Endothelial cell of hepatic sinusoid (primary cell): ENCODE results near the gene IRGC.
"Not testable (repeated sequence)": the region's sequence is repeated elsewhere in the genome, so short reads cannot be mapped to it uniquely, and the experiment has no call there.

Source experiments
- in situ Hi-C: cut with HindIII; loops from 2 replicates; pipeline ENCODE4 v1.10.0; 2017; ENCODE audit warnings: low sequenced_read_pairs

The IRGC gene

GRCh38 chr19:43751466-43752220 is 35.8 kb downstream of the IRGC start:
- in situ Hi-C loops, result no loop called here

DNA sequence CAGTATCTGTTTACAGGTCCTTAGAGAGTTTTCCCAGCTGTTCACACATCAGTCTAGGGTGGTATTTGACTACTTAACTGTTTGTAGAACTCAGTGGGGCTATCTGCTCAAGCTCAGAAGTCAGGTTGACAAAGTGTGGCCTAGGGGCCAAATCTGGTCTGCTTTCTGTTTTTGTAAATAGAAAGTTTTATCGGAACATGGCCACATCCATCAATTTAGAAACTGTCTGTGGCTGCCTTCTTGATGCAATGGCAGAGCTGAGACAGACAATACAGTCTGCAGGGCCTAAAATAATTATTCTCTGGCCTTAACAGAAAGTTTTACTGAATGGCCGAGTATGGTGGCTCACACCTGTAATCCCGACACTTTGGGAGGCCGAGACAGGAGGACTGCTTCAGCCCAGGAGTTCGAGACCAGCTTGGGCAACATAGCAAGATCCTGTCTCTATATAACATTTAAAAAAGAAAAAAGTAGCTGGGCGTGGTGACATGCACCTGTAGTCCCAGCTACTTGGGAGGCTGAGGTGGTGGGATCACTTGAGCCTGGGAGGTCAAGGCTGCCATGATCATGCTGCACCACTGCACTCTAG is 36.5 kb downstream of the IRGC start:
- in situ Hi-C loops, result no loop called here

GRCh38 chr19:43754253-43754502 is 38.3 kb downstream of the IRGC start:
- in situ Hi-C loops, result no loop called here

- in situ Hi-C loops, result no loop called here
These were observed 38.8 kb downstream of the IRGC start, which contains the start of gene SMG9 for GRCh38 chr19:43754503-43755255. Gene SMG9, minus strand, starts transcription at chr19:43754962. Its CDS starts 4,221 bp downstream, at chr19:43750741.

DNA sequence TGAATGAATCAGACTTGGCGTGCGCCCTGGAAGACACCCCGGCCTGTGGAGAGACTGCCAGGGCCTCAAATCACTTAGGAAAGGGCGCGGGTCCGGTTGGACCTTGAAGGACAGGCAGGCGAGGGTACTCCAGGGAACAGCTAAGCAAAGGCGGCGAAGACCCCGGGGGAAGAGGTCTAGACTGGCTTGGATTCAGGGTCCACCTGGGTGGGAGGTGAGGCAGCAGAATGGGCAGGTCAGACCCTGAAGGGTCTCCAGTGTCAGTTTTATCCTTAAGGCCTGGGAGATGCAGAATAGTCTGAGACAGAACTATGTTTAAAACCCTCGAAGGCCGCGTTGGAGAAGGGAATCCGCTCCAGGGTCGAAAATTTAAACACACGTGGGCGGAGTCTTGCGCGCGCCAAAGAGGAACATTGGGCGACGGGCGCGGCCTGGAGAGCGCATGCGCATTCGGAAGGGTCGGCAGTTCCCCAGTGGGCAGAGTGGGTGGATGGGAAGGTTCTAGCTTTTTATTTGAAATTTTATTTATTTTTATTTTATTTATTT is 39.5 kb downstream of the IRGC start:
- in situ Hi-C loops, result no loop called here

DNA sequence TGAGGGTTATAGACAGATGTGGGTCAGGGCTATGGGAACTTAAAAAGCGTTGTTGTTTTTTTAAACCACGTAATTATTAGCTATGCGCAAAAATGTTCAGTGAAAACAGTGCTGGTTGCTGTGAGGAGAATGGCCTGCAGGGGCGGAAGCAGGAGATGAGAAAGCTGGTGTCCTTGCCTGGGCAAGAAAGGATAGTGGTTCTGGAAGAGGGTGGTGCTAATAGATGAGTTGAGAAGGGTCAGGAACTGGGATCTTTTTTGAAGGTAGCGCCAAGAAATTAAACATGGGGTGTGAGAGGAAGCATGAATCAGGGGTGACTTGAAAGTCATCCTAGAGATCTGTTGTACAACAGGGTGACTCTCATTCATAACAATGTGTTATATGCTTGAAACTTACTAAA is 43.6 kb downstream of the IRGC start:
- in situ Hi-C loops, result no loop called here

DNA sequence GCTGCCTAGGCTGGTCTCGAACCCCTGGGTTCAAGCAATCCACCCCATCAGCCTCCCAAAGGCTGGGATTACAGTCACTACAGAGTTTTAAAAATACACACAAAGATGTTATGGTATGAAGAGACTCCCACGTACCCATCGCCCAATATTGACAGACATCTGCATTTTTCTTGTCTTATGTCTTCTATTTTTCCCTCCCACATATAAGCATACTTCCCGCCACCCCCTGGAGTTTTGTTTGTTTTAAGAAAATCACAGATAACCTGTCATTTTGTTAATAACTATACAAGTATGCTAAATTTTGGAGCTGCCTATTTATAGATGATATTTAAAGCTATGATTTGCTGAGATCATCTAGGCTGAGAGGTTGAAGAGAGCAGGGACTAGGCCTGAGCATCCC is 45.1 kb downstream of the IRGC start:
- in situ Hi-C loops, result no loop called here

DNA sequence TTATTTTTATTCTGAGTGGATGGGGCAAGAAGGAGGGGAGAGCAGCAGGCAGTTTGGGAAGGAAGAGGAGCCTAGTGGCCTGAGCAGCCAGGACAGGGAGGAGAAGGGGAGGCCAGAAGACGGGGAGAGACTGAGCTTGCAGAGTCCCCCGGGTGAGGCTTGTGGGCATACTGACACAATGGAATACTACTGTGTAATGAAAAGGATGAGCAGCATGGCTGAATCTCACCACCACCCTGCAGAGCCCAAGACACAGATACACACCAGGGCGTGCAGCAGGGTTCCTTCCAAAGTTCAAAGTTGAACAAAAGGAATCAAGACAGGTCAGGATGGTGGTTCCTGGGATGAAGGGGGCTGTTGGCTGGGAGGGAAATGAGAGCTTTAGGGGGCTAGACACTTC is 46.9 kb downstream of the IRGC start:
- in situ Hi-C loops, result no loop called here

GRCh38 chr19:43763473-43763939 is 47.6 kb downstream of the IRGC start:
- in situ Hi-C loops, result no loop called here

DNA sequence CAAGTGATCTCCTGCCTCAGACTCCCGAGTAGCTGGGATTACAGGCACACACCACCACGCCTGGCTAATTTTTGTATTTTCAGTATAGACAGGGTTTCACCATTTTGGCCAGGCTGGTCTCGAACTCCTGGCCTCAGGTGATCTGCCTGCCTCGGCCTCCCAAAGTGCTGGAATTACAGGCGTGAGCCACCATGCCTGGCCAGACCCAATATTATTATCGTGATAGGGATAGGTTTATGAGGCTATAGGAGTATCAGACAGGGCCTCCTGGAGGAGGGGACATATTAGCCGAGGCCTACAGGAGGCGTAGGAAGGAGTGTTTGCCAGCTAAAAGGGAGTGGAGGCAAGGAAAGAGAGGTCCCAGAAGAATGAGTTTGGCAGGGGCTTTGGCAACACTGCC is 48.8 kb downstream of the IRGC start:
- in situ Hi-C loops, result not testable (repeated sequence)

GRCh38 chr19:43765109-43765876 is 49.4 kb downstream of the IRGC start:
- in situ Hi-C loops, result no loop called here

- in situ Hi-C loops, result no loop called here
These were observed 50.8 kb downstream of the IRGC start for GRCh38 chr19:43766755-43767043.

DNA sequence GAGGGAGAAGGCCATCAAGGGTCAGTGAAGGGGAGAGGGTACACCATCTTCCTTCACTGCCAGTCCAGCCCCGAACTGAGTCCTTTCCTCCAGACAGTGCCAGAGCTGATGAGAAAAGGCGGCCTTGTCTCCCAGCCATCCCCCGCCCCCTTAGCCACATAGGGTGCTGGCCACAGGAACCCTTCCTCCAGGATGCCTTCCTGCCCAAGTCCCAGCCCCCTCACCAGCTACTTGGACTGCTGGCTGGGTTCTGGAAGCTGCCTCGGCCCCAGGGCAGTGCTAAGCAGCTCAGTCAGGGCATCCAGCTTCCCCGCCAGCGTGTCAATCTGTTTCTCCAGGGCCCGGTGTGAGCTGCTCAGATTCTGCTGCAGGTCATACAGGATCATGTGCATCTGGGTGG is 51.4 kb downstream of the IRGC start:
- in situ Hi-C loops, result no loop called here

- in situ Hi-C loops, result no loop called here
These were observed 51.9 kb downstream of the IRGC start for GRCh38 chr19:43767818-43768217.

DNA sequence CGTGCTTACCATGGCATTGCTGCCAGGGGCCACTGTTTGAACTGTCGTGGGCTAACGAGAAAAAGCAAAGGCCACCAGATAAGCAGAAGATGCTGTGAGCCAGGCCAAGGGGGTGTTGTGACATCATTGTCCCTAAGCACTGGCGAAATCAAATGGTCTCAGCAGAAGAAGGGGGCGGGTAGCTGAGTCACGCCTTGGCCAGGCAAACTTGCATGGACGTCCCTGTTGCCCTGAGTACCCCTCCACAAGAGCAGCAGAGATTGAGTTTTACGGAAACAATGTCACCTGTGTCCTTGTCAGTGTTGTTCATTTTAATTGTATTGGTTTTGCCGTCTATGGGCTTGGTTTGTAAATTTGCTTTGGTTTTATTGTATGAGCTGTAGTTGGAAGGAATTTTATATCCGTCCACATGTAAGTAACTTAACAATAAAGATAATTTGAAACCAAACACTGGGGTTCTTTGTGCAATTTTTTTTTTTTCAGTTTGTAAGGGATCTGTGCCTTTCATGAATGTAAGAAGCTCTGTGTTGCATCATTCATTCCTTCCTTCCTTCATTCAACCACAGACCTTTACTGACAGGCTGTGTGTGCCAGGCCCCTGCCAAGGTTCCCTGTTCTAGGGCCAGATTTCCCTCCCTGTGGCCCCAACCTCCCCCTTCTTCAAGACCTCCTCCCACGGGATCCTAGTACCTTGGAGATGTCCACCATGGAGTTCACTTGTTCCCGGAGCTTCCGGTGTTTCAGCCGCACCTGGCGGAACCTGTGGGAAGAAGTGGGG is 52.6 kb downstream of the IRGC start:
- in situ Hi-C loops, result no loop called here

DNA sequence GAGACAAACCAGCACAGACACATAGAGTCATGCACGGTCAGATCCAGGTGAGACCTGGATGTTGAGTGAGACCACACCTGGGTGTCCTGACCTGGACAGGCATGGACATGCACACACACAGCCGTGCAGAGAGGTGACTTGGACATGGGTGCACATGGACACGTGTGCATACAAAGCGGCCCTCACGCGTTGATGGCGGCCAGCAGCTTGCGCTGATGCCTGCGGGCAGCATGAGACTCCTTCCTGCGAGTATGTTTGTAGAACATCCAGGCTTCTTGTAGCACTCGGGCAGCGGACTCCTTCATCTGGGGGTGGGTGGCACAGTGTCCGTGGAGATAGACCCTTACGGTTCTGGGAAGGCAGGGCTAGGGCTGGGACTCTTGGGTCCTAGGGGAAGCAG is 53.4 kb downstream of the IRGC start:
- in situ Hi-C loops, result no loop called here
